GM19395 (cell line): ENCODE results near the gene PSMB11.
"Not testable (repeated sequence)": the region's sequence is repeated elsewhere in the genome, so short reads cannot be mapped to it uniquely, and the experiment has no call there.

Source experiments
- ATAC-seq: cut with Tn5 transposase; IDR thresholded peaks from one replicate; pipeline ENCODE4 v1.9.1; 2021; ENCODE audit warnings: mild to moderate bottlenecking, moderate library complexity; ENCODE audit not compliant: unreplicated experiment

Gene PSMB11

DNA sequence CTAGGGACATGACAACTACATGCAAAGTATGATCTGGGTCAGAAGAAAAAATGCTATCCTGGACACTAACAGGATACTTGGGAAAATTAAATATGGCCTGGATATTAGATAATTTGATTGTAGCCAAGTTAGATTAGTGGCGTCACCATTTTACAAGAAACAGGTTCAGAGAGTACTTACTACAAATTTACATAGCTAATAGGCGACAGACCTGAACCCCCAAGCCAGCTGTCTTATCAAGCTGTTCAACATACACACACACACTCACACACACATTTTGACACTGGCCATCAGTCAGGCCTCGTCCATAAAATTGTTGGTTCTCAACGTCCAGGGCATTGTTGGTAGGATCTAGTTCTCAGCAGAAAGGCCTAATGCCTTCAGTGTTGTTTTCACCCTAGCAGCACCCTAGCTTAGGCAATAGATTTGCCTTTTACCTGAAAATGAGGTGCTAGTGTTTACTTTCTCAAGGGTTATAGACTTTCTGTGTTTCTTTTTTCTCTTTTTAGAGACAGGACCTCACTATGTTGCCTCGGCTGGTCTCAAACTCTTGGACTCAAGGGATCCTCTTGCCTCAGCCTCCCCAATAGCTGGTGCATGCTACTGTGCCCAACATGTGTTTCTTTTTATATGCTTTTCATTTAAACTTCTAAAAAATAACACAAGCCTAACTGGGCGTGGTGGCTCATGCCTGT lies 28.8 kb upstream of the PSMB11 start:
- no peak for ATAC-seq

DNA sequence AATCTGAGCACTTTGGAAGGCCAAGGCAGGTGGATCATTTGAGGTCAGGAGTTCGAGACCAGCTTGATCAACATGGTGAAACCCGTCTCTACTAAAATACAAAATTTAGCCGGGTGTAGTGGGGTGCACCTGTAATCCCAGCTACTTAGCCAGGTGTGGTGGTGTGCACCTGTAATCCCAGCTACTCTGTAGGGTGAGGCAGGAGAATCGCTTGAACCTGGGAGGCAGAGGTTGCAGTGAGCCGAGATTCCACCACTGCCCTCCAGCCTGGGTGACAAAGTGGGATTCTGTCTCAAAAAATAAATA lies 28.3 kb upstream of the PSMB11 start:
- not testable (repeated sequence) for ATAC-seq

DNA sequence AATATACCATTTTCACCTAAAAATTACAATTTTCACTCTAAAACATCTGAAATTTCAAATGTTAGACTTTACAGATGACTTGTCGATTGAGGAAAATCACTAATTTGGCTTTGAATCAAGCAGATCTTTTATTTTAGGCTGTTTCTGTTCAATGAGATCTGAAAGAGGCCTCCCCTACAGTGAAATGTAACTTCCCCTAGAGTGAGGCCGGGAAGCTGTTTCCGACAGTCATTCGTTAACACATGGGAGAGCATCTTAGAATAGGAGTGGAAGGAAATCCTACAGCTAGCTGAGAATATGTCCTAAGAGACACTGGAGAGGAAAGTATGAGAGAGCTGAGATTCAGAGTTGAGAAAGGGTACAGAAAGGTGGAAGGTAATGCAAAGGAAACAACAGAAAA lies 26.4 kb upstream of the PSMB11 start:
- no peak for ATAC-seq

DNA sequence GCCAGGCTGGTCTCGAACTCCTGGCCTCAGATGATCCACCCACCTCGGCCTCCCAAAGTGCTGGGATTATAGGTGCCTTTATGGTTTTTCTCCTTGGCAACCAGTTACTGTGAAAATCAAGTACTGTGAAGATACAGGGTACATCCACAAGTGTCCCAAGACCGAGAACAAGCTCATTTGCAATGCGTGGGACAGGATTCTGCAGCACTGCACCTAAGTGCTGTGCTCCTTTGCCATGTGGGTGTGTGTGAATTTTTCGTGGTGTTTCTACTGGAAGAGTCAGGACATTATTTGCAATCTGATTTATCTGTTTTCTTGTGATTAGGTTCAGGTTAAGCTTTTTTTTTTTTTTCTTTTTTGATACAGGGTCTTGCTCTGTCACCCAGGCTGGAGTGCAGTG lies 24.9 kb upstream of the PSMB11 start:
- ATAC-seq, result no peak

DNA sequence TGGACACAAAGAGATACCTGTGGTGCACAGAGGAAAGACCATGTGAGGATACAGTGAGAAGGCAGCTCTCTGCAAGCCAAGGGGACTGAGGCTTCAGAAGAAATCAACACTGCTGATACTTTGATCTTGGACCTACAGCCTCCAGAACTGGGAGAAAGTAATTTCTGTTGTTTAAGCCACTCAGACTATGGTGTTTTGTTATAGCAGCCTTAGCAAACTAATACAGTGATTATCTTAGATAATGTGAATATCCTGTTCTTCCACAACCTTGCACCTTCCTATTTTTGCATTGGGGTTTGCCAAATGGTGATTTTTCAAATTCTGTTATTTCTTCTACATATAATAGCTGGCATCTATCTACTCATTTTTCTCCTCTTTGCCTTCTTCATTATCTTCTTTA lies 23.9 kb upstream of the PSMB11 start:
- no peak for ATAC-seq

DNA sequence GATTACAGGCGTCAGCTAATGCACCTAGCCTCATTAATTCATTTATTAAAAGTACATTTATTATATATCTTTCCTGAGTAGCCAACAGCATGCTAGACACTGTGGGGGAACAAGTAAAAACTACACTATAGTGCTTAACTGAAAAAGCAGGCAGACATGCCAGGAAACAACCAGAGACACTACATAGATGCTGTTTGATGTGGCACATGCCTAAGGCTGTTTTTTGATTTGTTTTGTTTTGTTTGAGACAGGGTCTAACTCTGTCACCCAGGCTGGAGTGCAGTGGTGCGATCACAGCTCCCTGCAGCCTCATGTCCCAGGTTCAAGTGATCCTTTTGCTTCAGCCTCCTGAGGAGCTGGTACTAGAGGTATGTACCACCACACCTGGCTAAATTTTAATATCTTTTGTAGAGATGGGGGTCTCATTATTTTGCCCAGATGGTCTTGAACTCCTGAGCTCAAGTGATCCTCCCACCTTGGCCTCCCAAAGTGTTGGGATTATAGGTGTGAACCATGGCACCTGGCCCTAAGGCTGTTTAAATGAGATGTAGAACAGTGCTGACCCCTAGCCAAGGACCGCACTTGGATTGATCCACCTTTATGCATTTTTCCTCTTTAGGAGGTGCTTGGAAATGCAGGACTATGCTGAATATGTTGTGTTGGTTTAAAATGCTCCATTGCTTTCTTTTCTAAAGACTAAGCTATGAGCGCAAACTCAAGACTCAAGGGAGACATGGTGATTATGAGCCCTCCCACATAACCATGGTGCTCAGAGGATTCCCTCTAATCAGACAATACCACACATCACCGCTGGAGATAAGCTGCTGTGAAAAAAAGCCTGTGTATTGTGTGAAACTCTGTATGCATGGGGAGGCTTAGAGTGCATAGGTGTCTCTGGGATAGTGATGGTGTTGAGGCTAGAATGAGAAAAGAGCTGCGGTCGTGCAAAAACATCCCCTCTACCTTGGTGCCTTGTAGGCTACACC lies 21.6 kb upstream of the PSMB11 start:
- no peak for ATAC-seq

DNA sequence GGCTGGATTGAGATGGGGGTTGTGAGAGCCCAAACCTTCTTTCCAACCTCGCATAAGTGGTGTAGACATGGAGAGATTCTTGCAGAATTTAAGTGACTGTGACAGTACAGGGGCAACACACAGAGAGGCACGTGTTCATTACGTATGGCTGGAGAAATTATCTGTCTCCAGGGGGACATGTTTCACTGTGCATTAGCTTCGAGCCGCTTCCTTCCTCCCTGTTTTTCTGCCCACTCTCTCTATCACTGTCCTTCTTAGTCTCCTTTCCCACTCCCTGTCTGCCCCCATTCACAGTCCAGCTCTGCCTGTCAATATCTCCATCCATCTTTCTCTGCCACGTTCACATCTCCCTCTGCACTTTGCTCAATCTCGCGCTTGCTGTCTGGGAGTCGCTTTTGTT lies 20.6 kb upstream of the PSMB11 start:
- no peak for ATAC-seq

DNA sequence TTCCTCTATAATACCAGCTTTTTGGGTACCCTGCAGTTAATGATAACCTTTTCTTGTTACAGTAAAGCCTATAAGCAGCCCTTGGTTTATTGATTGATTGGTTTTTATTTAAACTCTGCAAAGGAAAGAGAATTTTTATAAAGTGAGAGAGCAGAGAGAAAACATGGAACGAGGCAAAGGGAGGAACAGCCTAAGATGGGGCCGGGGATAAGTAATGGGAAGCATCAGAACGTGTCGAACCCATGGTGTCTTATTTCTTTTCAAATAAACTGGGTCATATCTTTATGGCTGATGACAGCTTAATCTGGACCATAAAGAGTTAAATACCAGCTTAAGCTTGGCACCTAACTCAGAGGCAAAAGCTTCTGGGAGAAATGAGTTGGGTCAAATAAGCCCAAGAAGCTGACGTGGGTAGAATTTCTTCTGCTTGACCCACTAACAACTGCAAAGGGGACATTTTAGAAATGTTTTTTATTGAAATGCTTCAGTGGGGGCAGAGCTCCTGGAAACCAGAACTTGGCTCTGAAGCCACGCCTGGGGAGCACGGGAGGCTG lies 20.0 kb upstream of the PSMB11 start:
- ATAC-seq, result no peak

DNA sequence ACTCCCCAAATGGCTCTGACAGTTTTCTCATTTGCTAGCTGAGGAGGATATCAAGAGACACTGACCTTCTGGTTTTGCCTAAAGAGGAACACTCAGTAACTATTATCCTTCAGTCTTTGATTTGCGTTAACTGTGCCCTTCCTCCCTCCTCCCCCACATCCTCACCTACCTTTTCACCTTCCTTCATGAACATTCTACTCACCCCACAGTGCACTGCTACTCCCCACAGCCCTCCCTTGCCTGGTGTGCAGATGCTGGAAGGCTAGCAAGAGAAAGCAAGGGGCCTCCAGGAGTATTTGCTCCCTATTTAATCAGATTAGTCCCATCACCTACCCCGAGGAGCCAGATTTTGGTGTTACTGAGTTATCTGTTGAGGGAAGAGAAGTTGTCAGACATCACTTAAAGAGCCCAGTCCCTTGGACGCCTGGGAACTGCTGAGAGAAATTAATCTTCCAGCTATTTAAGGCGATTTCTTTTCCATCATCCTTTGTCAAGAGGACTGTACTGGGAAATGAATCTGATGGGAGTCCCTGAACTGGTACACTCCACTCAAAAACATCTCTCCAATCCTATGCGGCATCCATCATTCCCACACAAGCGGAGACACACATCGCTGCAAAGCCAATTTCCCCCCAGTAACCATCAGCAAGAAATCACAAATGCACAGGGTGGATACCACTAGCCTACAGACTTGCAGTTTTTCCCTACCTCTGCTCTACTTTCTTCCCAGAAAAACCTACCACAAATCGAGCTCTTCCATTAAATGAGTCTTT lies 18.8 kb upstream of the PSMB11 start:
- no peak for ATAC-seq

DNA sequence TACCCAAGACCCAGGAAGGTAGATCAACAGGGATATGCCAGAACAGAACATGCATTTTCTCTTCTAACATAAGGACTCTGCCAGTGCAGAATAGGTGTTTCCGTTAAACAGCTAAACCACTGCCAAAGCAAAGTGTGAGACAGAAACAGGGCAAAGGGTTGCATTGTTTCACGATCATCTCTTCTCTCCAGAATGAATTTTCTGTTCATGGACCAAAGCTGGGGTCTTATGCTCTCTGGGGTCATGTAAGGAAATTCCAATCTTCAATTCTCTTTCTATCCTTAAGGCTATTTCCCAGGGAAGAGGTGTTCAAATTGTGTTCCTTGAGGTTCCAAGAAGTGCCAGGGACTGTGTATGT lies 18.2 kb upstream of the PSMB11 start:
- ATAC-seq, result no peak

DNA sequence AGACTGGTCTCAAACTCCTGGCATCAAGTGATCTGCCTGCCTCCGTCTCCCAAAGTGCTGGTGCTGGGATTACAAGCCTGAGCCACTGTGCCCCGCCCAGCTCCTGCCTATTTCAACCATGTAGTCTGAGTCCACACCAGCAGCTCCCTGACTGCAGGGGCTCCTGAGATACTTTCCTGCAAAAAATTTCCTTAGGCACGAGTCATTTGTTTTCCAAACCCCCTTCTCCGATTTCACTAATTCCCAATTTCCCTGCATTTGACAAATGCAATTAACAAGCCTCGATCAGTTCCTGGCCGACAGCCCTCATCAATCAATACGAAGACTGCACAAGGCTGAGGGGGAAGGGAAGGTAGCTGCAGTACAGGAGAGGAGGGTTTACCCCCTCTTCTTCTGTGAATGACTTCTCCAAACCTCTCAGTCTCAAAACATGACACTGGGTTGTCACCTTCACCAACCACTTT lies 17.4 kb upstream of the PSMB11 start:
- ATAC-seq, result no peak

DNA sequence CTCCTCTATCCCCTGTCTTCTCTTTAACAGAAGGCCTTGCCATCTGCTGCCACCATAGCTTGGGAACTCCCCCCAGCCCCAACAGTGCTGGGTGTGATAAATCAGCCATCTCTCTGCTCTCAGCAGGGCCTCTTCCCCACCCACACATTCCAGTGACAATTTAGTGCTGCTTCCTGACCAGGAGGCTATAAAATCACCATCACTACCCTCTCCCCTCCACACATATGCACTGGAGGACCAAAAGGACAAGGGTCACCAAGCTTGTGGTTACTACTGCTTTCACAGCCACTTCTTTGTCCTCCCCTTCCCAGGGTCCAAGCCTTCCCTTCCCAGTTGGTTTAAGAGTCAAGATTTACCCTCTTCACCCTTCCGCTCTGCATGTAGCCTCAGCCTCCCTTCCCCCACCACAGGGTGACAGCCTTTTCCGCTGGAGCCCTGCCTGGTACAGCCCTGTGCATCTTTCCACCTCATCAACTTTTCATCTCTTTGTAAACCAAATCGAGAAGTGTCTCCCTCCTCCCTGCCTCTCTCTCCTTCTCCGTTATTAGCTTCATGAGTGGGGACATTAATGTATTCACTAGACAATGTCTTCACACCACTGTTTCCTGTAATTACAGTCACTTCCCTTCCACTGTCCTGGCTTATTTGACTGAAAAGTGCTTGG lies 16.7 kb upstream of the PSMB11 start:
- ATAC-seq, result no peak

DNA sequence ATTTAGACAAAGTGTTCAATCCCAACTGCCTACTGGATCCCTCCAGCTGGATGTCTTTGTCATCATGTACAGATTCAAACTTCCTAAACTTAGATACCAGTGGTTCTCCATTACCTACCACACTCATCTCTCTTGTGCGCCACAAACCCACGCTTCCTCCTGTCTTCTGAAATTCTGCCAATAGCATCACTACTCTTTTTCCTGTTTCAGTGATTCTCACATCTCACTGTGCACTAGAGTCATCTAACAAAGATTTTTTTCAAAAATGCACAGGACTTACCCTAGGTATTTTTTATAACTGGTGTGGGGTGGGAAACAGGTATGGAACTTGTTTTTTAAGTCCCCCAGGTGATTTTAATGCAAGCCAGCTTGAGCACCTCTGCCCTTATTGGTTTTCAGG lies 13.2 kb upstream of the PSMB11 start:
- ATAC-seq, result no peak

DNA sequence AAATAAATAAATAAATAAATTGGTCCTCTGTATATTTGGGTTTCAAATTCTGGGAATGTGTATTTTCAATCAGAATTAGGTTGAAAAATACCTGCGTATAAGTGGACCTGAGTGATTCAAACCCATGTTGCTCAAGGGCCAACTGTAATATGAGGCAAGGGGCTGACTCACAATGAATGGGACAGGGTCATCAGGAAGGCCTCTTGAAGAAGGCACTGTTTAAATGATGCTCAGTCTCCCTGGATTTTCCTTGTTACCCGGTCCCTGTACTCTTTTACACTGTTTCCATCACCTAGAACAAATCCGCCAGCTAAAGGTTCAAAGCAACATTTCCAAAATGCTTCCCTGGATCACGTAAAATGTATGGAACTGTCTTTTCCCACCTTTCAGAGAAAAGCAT lies 11.1 kb upstream of the PSMB11 start:
- ATAC-seq, result no peak

DNA sequence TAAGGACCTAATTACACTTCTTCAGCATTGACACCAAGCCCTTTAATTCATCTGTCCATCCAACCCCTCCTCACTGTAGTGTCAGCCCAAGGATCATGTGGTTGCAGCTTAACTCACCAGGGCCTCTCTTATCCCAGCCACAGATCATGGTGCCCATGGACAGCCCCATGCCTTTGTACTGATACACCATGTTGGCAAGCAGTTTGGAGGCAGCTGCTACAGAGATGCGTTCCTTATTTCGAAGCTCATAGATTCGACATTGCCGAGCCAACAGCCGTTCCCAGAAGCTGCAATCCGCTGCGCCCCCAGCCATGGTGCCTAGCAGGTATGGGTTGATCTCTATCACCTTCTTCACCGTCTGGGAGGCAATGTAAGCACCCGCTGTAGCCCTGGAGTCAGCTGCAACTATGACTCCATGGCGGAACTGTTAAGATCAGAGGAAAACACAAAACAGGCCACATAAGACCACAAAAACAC lies 8.7 kb upstream of the PSMB11 start:
- no peak for ATAC-seq

DNA sequence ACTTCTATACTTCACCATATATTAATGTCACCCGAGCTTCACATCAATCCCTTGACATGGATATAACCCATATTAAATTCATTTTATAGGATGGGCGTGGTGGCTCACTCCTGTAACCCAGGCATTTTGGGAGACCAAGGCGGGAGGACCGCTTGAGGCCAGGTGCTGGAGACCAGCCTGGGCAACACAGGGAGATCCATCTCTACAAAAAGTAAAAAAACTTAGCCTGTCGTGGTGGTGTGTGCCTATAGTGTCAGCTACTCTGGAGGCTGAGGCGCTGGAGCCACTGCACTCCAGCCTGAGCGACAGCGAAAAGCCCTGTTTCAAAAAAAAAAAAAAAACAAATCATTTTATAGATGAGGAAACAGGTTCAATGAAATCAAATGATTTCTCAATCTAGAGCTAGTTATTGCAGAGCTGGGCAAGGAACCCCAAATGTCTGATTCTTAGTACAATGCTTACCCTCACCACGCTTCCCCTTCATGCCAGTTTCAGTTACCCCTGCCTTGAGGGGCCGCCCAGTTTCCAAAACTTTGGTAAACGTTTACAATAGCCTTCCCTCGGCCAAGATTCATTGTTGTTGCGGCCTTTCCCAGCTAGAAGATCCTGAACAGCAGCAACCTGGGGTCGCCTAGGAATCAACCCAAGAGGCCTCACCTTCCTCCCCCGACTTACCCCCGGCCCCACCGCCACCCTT lies 8.1 kb upstream of the PSMB11 start:
- no peak for ATAC-seq

DNA sequence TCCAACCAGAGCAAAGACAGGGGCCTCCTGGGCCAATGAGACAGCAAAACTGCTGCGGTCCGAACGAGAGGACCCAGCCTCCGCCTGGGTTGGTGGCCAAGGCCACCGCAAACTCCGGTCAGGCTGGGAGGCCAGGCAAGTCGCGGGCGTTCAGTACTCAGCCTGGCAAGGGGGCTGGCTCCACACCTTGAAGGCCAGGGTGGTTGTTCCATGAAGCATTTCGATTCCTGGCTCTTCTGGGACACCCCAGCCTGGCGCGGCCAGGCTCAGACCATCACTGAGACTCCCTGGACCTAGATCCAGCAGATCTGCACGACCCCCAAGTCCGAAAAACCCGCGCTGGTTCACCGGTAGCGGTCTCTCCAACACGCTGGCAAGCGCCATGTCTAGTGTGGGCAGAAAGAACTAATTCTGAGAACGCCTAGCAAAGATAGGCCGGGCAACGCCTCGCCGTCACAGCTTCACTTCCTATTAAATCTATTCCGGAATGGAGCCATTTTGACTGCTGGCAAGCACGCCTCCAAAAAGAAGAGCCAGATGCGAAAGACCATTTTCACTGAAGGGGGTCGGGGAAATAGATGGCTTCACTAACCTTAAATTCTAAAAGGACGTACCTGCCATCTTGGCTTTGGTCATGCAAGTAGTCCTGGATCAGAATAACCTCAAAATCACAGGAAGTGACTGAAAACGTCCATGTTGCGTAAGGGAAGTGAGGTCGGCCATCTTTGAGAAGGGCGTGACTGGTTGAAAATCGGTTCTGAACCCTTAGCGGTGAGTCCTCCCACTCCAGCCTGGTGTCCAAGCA lies 7.3 kb upstream of the PSMB11 start, which contains the start of gene PSMB5:
Gene PSMB5, minus strand, starts transcription at position 403 of the 805 bp plus-strand sequence. Its CDS starts 19 bp downstream, at position 384.
- ATAC-seq, result peak; percentile 98

DNA sequence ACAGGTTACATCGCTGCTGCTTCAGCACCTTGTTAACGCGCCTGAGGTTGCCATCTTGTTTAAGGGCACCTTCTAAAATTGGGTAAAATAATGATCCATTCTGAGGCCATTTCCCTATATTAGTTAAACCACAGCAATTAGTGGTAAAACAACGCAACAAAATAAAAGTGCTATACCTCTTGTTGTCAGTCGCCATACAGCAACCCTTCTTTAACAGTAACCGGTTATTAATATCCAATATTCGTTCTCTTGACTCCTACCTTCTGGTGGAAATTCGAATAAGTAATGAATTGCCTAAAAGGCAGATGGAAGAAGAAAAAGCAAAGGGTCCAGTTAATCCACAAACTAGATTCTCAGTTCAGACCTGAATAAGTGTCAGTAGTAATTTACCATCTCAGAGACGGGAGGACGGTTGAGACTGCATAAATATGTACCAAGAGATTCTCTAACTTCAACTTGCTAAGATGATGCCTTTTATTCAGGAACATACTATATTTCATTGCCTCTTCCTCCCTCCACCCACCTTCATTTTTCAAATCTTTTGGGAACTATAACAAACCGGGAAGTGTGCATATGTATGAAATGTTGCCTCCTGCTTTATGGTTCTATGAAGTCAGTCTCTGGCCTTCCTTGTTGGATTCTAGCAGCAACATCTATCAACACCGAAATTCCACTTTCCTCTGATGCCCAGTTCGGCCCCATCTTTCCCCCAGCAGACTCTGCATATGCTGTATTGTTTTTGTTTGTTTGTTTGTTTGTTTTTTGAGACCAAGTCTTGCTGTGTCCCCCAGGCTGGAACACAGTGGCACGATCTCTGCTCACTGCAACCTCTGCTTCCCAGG lies 6.5 kb upstream of the PSMB11 start:
- no peak for ATAC-seq
